K562 (cell line): ENCODE results near the gene ORC4.

ENCODE experiments used
- ATF1 ChIP-seq, 2 experiments: fragments of 450-650 bp in 1 of 2; IDR thresholded peaks; 2 replicates each; pipeline ENCODE4 v1.6.1; 2016; ENCODE audit warnings: missing compliant biosample characterization in 1 of 2, missing genetic modification characterization in 1 of 2
- CEBPB ChIP-seq: fragments of 450-650 bp; IDR thresholded peaks from 2 replicates; pipeline ENCODE4 v1.6.1; 2016; ENCODE audit warnings: missing genetic modification characterization, missing compliant biosample characterization
- CTCF ChIP-seq, 3 experiments: IDR thresholded peaks in 2 of 3; conservative IDR thresholded peaks in 1 of 3; 2 replicates each; pipeline ENCODE4 v1.5.1; 2011 to 2012; ENCODE audit warnings: low read length in 3 of 3, mild to moderate bottlenecking in 3 of 3, control low read depth in 2 of 3, improper control_type of control experiment in 1 of 3, inconsistent platforms in 1 of 3, low read depth in 1 of 3, mixed read lengths in 1 of 3, moderate library complexity in 1 of 3; ENCODE audit not compliant: insufficient read depth in 2 of 3
- DNMT1 ChIP-seq: fragments of 450-650 bp; IDR thresholded peaks from 2 replicates; pipeline ENCODE4 v1.6.1; 2016; ENCODE audit warnings: antibody characterized with exemption, mild to moderate bottlenecking
- KDM1A ChIP-seq, 2 experiments: fragments of 450-650 bp; IDR thresholded peaks; 2 replicates each; pipeline ENCODE4 v1.6.1; 2016; ENCODE audit warnings: mild to moderate bottlenecking in 2 of 2
- KLF1 ChIP-seq: fragments of 450-650 bp; IDR thresholded peaks from 2 replicates; pipeline ENCODE4 v1.6.1; 2016; ENCODE audit warnings: missing genetic modification characterization, missing compliant biosample characterization
- POLR2A ChIP-seq: fragments of 450-650 bp; conservative IDR thresholded peaks from 2 replicates; pipeline ENCODE4 v1.6.1; 2016
- RFX5 ChIP-seq: IDR thresholded peaks from 2 replicates; pipeline ENCODE4 v1.6.1; 2011; ENCODE audit warnings: low read depth, mild to moderate bottlenecking, improper control_type of control experiment, low read length

- TF ChIP-seq KDM1A (IDR thresholded peaks at IDR 0.05) (no peak), ATF1 (CRISPR knock-in tag; IDR thresholded peaks at IDR 0.05) (no peak), ATF1 (tag; IDR thresholded peaks at IDR 0.05) (no peak), DNMT1 (no peak), CTCF (IDR thresholded peaks at IDR 0.05 in 2 of 3, conservative IDR thresholded peaks at IDR 0.05 in 1 of 3; ENCODE audit: insufficient read depth in 2 of 3, low read depth in 1 of 3, low read length in 3 of 3) (no peak), CEBPB (tag) (no peak), KLF1 (no peak), RFX5 (no peak), POLR2A (no peak)
These were observed 3.3 kb upstream of the ORC4 start for GRCh38 chr2:148023861-148024260.
